Measurements from ENCODE around the gene MAP4K3. TPM values are rescaled to one million over a fixed set of nuclear protein-coding genes. Genes with fewer than 3 reads are reported as not detected.
"Not testable (repeated sequence)": the region's sequence is repeated elsewhere in the genome, so short reads cannot be mapped to it uniquely, and the experiment has no call there.

MAP4K3 gene
- total RNA-seq, 1 experiment from 2014 or later: 97.4 TPM

DNA sequence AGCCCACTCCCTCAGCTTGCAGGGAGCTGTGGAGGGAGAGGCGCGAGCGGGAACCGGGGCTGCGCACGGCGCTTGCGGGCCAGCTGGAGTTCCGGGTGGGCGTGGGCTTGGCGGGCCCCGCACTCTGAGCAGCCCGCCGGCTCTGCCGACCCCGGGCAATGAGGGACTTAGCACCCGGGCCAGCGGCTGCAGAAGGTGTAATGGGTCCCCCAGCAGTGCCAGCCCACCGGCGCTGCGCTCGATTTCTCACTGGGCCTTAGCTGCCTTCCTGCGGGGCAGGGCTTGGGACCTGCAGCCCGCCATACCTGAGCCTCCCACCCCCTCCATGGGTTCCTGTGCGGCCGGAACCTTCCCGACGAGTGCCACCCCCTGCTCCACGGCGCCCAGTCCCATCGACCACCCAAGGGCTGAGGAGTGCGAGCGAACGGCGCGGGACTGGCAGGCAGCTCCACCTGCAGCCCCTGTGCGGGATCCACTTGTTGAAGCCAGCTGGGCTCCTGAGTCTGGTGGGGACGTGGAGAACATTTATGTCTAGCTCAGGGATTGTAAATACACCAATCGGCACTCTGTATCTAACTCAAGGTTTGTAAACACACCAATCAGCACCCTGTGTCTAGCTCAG is 192.7 kb downstream of the MAP4K3 start:
- DNase-seq; H3K4me1 ChIP-seq (ENCODE audit: insufficient read depth, low read length); H3K9me3 ChIP-seq (ENCODE audit: low read length); H4K20me1 ChIP-seq (ENCODE audit: low read length); H3K27ac ChIP-seq (ENCODE audit: low read length); ATAC-seq; H3K36me3 ChIP-seq (ENCODE audit: low read depth, low read length); intact Hi-C loops (cut with micrococcal nuclease); H3K27me3 ChIP-seq (ENCODE audit: low read length); H3F3A ChIP-seq (ENCODE audit: low read length, unreplicated experiment); H3K79me2 ChIP-seq (ENCODE audit: low read length); H3K9ac ChIP-seq (ENCODE audit: low read length); H3K9me2 ChIP-seq (replicated peaks; ENCODE audit: low read length); H3K4me3 ChIP-seq (ENCODE audit: low read length); BruUV-seq (replicated peaks); H3K4me2 ChIP-seq (ENCODE audit: low read length); H2AFZ ChIP-seq (ENCODE audit: low read length); POLR2A ChIA-PET (ENCODE audit: unreplicated experiment): not testable (repeated sequence)
- CTCF ChIA-PET: interaction anchor here (0.6 kb wide), 1 partner anchor 296 kb away, joined by 3 read pairs; no protein-coding TSS in a partner anchor

GRCh38 chr2:39243469-39244123 is 193.5 kb downstream of the MAP4K3 start, which contains the start of gene CDKL4:
Gene CDKL4, minus strand, starts transcription at chr2:39243970.
- no peaks in the 10 kb centered on the region for H3K79me2 ChIP-seq (ENCODE audit: low read length)
- H3K9me2 ChIP-seq (replicated peaks; ENCODE audit: low read length): no peaks in the 10 kb centered on the region
- H3F3A ChIP-seq (ENCODE audit: low read length, unreplicated experiment): no peaks in the 10 kb centered on the region
- POLR2A ChIA-PET (ENCODE audit: unreplicated experiment): no interaction called here
- H4K20me1 ChIP-seq (ENCODE audit: low read length): no peaks in the 10 kb centered on the region
- H3K4me3 ChIP-seq (ENCODE audit: low read length): no peak within 1 kb of the TSS
- no peak for DNase-seq
- H3K27ac ChIP-seq (ENCODE audit: low read length): no peak within 1 kb of the TSS
- TF ChIP-seq EZH2phosphoT487 (IDR thresholded peaks at IDR 0.05; ENCODE audit: borderline replicate concordance, low read length): no peak
- TF ChIP-seq CTCF (conservative IDR thresholded peaks at IDR 0.05; ENCODE audit: low read depth, low read length): no peak
- TF ChIP-seq EZH2 (IDR thresholded peaks at IDR 0.05; ENCODE audit: low read length, unreplicated experiment): no peak
- no peaks in the 10 kb centered on the region for H3K9me3 ChIP-seq (ENCODE audit: low read length)
- BruUV-seq (replicated peaks): no TSS peak
- CTCF ChIA-PET: interaction anchor here (0.6 kb wide), 1 partner anchor 296 kb away, joined by 3 read pairs; no protein-coding TSS in a partner anchor
- H3K36me3 ChIP-seq (ENCODE audit: low read depth, low read length): no peaks in the 10 kb centered on the region
- H3K4me2 ChIP-seq (ENCODE audit: low read length): no peak within 1 kb of the TSS
- H3K9ac ChIP-seq (ENCODE audit: low read length): no peak within 1 kb of the TSS
- ATAC-seq: no peak
- H3K27me3 ChIP-seq (ENCODE audit: low read length): no peaks in the 10 kb centered on the region
- no peak within 1 kb of the TSS for H2AFZ ChIP-seq (ENCODE audit: low read length)
- intact Hi-C loops (cut with micrococcal nuclease): no loop called here
- no peaks in the 10 kb centered on the region for H3K4me1 ChIP-seq (ENCODE audit: insufficient read depth, low read length)

GRCh38 chr2:39241588-39241987 is 195.5 kb downstream of the MAP4K3 start:
- DNase-seq (no peak), ATAC-seq (no peak)
- Histone ChIP-seq H3K4me2 (ENCODE audit: low read length) (no peak overlapping the region), H4K20me1 (ENCODE audit: low read length) (no peaks in the 10 kb centered on the region), H3K9ac (ENCODE audit: low read length) (no peak overlapping the region), H3K9me3 (ENCODE audit: low read length) (no peaks in the 10 kb centered on the region), H3K27me3 (ENCODE audit: low read length) (no peaks in the 10 kb centered on the region), H3F3A (ENCODE audit: low read length, unreplicated experiment) (no peaks in the 10 kb centered on the region), H3K4me1 (ENCODE audit: insufficient read depth, low read length) (no peaks in the 10 kb centered on the region), H3K27ac (ENCODE audit: low read length) (no peak overlapping the region), H3K79me2 (ENCODE audit: low read length) (no peaks in the 10 kb centered on the region), H3K4me3 (ENCODE audit: low read length) (no peak overlapping the region), H2AFZ (ENCODE audit: low read length) (no peak overlapping the region), H3K36me3 (ENCODE audit: low read depth, low read length) (no peaks in the 10 kb centered on the region), H3K9me2 (replicated peaks; ENCODE audit: low read length) (no peaks in the 10 kb centered on the region)
- BruUV-seq (replicated peaks): no TSS peak
- no peak for TF ChIP-seq EZH2phosphoT487 (IDR thresholded peaks at IDR 0.05; ENCODE audit: borderline replicate concordance, low read length)
- TF ChIP-seq CTCF (conservative IDR thresholded peaks at IDR 0.05; ENCODE audit: low read depth, low read length): no peak
- POLR2A ChIA-PET (ENCODE audit: unreplicated experiment): interaction anchor here (0.6 kb wide), 1 partner anchor 326 kb away, joined by 7 read pairs; no protein-coding TSS in a partner anchor
- intact Hi-C loops (cut with micrococcal nuclease): no loop called here
- CTCF ChIA-PET: no interaction called here

All from PC-3 (cell line).